ENCODE measurements around the gene PLPPR5.
"Not testable (repeated sequence)": the region's sequence is repeated elsewhere in the genome, so short reads cannot be mapped to it uniquely, and the experiment has no call there.

The PLPPR5 gene

DNA sequence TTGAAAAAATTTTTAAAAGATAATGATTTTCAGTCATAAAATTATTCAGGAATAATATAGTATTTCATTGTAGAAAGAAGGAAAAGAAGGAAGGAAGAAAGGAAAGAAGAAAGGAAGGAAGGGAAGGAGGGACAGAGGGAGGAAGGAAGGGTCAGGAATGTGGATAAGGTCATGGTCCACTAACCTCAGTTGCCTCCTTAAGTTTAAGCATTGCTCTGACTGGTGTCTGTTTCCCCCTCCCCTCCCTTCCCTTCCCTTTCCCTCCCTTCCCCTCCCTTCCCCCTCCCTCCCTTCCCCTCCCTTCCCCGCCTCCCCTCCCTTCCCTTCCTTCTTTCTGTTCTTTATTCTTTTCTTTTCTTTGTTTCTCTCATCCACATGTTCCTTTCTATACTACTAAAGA lies 95.7 kb downstream of the PLPPR5 start:
- DNase-seq: no peak

DNA sequence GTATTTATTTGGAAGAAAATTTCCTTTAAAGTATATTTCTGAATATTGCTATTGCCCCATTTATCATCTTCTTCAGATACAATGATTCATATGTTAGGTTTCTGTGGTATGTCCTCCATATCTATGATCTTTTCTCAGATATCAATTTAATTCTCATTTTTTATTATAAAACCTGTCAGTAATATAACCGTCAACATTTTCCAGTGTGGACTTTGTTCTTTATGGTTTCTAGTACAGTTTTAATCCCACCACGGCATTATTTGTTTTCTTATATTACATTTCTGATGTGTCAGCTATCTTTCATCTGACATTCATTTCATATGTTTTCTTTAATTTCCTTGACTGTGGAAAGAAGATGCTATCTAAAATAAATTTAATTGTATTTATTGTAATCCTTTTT lies 97.9 kb downstream of the PLPPR5 start:
- DNase-seq: no peak

DNA sequence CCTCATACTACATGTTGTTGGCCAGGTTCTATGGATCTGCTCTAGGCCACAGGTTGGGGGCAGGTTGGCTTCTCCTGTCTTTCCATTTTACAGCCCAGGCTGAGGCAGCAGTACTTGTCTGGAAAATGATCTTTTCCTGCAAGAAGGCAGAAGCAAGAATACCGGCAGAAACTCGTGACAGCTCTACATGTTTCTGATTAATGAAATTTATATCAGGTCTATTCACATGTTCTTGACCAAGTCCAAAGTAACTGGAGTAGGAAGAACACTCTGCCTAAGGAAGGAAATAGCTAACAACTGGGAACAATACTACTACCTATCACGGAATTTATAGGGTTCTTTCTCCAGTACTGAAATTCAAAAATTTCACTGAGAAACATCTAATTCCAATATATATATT lies 98.3 kb downstream of the PLPPR5 start:
- DNase-seq: no peak

DNA sequence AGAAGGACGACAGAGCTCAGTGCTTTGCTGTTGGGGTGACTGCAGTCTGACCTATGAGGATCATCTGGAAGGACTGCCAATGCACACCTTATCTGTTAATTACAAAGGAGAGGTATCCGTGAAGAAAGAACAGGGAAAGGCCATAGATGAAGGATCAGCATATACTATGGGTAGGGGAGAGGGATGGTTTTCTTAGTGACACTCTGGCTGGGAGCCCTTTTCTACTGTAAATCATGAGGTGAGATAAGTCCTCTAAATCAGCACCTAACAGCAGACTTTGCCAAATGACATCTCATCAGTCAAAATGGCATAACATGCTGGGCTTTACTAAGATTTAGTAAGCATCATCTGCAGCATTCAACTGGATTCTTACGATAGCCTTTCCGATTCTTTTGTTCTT lies 100.0 kb downstream of the PLPPR5 start:
- DNase-seq: no peak

DNA sequence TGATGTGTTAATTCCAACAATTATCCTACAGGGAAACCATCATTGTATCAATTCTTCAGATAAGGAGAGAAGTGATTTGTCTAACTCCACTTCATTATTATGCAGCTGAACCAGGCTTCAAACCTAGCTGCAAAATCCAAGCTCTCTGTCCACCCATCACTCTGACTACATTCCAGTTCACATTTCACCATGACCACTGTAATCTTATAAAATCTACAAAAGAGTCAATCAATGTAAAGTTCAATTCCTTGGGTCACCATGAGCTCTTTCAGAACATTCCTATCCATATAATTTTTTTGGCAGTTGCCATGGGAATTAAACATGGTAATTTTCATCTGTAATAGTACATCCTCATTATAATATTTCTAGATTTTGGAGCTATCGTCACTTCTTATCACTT lies 100.9 kb downstream of the PLPPR5 start:
- DNase-seq: no peak

DNA sequence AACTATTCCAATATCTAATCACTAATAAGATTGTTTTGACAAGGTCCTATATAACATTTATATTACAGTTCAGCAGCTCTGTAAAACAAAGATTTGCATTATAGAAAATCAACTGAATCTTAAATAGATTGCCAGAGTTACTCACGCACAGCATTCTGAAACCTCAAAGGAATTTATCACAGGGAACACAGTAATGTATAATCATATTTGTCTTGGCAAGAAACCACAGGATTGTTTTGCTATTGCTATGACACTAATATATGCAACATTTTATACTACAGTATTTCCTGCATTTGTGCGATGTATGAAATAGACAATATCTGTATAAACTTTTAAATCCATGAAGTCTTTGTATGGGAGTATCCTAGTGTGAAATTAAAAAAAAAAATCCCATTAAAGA lies 101.4 kb downstream of the PLPPR5 start:
- DNase-seq: no peak

DNA sequence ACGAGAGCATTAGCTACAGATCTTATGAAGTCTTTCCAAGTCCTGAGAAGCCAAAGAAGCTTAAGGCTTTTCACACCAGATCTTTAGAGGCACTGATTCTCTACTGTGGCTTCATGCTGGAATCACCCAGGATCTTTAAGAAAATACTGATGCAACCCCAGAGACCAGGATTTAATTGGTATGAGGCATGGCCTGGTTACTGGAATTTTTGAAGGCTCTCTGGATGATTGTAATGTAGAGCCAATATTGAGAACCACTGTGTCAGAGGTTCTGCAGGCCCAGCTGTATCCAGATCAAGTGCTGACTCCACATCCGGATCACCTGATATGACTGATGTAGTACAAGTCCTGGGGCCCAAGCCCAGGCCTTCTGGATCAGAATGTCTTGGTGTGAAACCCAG lies 105.7 kb downstream of the PLPPR5 start:
- no peak for DNase-seq

DNA sequence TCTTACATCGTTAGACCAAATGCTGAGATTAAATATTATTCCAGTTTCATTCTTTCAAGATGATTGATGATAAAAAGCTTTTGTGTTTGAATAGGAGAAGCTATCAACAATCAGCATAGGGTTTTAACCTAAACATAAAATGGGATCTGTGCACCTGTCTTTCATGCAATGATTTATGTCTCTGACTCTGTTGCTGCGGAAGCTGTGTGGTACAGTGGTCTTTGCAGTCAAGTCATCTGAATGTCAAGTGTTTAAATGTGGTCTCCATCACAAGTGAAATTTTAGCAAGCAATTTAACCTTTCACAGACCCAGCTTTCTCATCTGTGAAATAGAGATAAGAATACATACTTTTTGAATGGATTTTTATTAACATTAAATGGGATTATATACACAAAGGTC lies 107.2 kb downstream of the PLPPR5 start:
- DNase-seq: no peak

DNA sequence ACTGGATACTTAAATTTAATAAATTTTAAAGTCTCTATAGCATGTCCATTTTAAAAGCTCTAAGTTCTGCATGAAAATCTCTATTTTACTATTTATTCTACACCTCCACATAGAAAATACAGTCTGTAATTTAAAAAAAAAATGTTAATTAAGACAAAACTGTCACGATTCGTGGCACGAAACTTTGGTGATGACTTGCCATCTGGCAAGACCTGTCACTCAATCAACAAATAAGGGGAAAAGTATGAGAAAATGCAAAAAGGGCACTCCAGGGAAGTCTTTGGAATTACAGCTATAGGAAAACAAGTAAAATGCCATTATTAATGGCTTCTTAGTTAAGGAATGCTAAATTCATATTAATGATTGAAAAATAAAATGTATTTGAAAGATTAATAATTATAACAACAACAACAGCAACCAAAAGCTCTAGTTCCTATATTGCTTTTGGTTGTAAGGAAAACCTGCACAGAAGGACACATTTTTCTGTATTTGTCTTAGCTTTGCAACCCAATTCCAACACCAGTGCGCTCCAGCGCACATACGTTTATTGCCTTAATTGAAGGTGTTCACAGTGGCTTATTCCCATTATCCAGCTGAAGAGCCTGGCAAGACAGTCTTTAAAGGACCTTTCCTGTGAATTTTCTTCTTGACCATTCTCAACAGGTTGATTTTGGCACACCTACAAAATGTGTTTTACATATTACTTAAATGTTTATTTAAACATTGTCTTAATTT lies 107.8 kb downstream of the PLPPR5 start:
- no peak for DNase-seq

DNA sequence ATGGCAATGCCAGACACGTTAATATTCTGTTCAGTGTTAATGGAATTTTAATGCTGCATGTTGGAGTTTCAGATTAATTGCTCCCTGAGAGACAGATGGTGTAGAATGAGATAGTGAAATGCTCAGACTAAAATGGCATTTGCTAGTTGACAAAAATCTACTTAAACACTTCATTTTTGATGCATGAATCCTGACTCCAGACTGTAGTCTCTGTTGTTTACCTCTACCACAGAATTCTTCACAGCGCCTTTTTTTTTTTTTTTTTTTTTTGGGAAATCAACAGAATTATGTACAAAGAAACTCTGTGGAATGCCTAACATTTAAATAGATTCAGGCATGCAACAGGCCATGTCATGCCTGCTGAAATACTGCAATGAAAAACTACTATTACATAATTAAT lies 111.3 kb downstream of the PLPPR5 start:
- DNase-seq: no peak

DNA sequence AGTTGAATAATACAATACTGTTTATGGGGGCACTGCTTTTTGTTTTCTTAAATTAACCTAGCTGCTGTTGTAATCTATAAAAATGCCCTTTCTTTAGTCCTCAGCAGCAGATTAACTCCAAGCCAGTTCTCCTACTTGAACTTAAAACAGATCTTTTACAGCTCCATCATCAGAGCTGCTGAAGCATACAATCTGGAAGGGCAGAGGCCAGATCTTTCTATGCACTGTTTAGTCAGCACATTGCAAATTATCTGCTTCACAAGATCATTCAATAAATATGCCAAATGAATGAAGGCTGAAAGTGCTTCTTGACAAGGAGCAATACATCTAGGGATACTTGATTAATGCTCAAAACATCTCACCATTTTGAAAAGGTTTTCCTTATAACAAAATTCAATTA lies 115.8 kb downstream of the PLPPR5 start:
- DNase-seq: no peak

DNA sequence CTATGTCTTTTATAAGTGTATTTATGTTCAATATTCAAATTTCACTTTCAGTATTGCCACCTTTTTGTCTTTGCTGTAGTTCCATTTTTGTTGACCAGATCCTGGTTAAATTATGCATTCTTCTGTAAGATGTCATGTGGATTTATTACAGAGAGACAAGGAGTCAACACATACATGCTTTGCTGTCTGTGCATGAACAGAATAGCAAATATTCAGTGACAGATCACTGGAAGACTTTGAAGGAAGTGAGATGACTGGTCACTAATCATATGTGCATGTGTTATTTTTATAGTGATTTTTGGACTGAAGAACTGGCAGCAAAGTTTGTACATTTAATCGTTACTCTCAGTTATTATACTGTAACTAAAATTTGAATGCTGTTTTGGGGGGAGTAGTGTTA lies 117.2 kb downstream of the PLPPR5 start:
- DNase-seq: no peak

DNA sequence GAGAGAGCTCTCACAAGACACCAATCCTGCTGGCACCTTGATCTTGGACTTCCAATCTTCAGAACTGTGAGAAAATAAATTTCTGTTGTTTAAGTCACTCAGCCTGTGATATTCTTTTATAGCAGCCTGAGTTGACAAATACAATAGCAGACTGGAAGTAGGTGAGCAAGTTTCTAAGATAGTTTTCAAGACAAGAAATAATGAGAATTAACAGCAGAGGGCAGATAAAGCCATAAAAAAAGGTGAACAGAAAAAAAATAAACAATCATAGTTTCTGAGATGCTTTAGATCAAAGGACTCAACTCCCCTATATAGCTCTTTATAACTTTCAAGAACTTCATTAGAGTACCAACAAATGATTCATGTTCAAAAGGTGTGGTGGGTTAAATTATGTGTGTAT lies 119.8 kb downstream of the PLPPR5 start:
- DNase-seq: no peak

DNA sequence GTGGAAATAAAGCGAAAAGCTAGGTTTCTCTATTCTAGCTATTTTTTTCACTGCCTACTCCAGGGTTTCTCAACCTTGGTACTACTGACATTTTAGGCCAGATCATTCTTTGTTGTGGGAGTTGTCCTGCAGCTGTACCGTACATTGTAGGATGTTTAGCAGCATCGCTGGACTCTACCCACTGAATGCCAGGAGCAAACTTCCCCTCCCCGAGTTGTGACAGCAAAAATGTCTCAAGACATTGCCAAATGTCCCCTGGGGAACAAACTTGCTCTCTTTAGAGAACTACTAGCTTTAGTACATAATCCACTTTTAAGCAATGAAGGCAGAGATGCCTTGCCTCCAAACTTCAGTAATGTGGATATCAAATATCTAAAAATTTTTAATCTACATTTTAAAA lies 122.8 kb downstream of the PLPPR5 start:
- no peak for DNase-seq

DNA sequence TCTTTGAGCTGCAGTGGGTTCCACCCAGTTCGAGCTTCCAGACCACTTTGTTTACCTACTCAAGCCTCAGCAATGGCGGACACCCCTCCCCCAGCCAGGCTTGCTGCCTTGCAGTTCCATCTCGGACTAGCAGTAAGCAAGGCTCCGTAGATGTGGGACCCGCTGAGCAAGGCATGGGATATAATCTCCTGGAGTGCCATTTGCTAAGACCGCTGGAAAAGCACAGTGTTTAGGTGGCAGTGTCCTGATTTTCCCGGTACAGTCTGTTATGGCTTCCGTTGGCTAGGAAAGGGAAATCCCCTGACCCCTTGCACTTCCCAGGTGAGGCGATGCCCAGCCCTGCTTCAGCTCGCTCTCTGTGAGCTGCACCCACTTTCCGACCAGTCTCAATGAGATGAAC lies 123.4 kb downstream of the PLPPR5 start:
- not testable (repeated sequence) for DNase-seq

DNA sequence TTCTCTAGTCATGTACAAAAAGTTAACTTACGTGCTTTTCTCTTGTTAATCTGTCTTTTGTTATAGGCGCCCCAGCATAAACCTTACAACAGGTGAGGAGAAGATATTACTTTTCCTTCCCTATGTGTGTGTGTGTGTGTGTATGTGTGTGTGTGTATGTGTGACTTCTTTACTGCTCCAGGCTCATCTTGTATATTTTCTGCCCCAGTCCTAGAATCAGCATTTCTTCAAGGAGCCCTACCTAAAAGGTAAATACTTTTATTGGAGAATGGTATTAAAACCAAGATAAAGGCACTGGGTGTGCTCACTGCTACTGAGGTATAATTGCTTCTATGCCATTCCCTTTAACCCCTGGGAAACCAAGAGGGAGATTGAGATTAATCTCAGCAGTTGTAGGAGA lies 129.8 kb downstream of the PLPPR5 start:
- no peak for DNase-seq

DNA sequence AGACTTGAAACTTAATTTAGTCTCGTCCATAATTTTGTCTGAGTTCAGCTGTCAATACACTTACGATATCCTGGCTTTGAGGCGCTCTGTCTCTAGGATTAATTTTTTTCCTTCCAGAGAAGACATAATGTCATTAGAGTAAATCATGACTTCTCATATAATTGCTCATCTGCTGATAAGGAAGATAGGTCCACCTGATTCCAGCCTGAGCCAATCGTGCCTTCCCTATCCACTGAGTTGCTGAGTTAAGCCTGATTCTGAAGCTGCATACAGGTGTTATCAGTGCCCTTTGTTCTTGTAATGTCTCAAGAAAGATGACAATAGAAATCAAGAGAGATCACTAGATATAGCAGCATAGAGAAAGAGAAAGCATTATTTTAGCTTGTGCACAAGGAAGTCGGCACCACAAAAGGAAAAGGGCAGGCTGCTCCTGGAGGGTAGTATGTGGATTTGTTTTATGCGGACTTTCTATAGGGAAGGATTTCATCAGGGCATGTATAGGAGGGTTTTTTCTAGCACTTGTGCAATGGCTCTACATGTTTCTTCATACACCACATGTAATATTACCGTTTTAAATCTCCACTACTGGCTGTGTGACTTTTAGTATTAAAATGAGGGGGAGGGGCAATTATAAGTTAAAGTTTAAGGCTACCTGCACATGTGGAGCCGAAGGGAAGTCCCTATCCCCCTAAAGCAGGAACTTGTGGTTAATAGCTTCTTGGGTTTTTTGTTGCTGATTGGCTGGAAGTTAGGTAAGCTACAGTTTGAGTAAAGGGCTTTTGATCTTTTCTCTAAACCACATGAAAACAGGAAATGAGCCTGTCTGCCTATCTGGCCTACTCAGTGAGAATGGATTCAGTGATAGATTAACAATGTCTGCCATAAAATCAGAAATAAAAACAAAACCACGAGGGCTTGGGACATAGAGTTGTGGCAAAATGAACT lies 133.4 kb downstream of the PLPPR5 start:
- no peak for DNase-seq

DNA sequence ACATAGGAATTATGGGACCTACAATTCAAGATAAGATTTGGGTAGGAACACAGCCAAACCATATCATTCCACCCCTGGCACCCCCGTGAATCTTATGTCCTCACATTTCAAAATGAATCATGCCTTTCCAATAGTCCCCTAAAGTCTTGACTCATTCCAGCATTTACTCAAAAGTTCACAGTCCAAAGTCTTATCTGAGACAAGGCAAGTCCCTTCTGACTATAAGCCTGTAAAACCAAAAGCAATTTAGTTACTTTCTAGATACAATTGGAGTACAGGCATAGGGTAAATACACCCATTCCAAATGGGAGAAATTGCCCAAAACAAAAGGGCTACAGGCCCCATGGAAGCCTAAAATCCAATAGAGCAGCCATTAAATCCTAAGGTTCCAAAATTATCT lies 138.9 kb downstream of the PLPPR5 start:
- no peak for DNase-seq

DNA sequence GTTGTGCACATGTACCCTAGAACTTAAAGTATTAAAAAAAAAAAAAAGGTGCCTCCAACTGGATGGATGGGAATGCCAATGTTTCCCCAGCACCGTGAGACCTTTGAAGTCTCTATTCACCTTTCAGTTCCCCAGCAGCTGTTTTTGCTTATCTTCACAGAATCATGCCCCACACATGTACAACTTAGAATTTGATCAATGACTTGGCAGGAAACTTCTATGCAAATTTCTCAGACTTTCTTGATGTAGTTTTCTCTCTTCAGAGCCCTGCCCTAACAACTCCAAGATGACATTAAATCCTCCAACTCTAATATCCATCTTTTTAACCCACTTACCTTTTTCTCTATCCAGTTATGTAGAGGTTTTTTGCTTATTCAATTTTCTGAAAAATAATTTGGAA lies 144.3 kb downstream of the PLPPR5 start:
- DNase-seq: no peak

DNA sequence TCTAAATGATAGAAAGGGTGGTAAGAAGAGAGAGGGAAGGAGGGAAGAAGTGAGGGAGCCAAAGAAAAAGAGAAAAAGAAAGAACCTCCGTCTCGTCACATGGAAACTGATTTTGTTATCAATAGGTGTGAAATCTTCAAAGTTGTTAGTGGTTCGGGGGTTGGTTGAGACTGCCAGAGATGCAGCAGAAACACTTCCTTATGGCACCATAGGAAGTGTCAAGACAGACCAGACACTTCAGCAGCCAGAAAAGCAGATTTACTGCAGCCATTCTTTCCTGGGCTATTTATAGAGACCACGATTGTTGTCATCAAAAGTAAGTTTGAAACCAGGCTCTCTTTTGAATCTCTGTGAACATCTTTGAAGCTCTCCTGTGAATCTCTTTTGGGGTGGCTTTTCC lies 150.5 kb downstream of the PLPPR5 start:
- DNase-seq: no peak

DNA sequence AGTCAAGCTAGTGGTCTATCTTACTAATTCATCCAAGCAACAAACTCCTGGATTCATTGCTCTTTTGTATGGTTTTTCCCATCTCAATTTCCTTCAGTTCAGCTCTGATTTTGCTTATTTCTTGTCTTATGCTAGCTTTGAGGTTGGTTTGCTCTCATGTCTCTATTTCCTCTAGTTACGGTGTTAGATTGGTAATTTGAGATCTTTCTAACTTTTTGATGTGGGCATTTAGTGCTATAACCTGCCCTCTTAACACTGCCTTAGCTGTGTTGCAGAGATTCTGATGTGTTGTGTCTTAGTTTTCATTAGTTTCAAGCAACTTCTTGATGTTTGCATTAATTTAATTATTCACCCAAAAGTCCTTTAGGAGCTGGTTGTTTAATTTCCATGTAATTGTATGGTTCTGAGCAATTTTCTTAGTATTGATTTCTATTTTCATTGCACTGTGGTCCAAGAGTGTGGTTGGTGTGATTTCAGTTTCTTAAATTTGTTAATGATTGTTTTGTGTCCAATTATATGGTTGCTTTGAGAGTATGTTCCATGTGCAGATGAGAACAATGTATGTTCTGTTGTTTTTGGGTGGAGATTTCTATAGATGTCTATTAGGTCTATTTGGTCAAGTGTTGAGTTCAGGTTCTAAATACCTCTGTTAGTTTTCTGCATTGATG lies 154.6 kb downstream of the PLPPR5 start:
- no peak for DNase-seq

DNA sequence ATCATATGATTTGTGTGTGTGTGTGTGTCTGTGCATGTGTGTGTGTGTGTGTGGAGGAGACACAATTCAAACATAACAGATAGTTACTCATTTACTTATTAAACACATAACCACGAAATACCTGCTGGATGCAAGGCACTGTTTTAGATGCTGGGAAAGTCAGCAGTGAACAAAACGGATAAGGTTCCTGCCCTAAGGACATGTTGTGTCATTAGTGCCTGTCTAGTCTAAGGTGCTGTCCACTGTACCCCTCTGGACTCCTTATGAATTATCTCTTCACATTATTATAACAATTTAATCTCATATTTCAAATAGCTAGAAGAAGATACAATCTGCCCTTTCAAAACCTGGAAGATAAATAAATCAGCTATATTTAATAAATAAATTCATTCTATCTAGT lies 162.4 kb downstream of the PLPPR5 start:
- DNase-seq: no peak
